Tibial nerve (tissue), 3 donors: ENCODE measurements around the gene JTB.

Source experiments
- POLR2A ChIP-seq, 2 donors: fragments of 450-650 bp; IDR thresholded peaks; one replicate each; pipeline ENCODE4 v1.6.1; 2017; ENCODE audit warnings: antibody characterized with exemption in 2 of 2, mild to moderate bottlenecking in 2 of 2, moderate library complexity in 2 of 2
- TF ChIP-seq, protein P1 (sequence below), 5 experiments: fragments of 200-600 bp in 3 of 5; fragments of 450-650 bp in 2 of 5; sonication (generic) in 3 of 5; IDR thresholded peaks; one replicate each; pipeline ENCODE4 v1.5.1; 2016 to 2019; ENCODE audit warnings: antibody characterized with exemption in 5 of 5, mild to moderate bottlenecking in 3 of 5, moderate library complexity in 2 of 5

GRCh38 chr1:153954826-153955225 is 22.6 kb downstream of the JTB start:
- no peak for TF ChIP-seq POLR2A (IDR thresholded peaks at IDR 0.05)
- TF ChIP-seq, protein P1, sequence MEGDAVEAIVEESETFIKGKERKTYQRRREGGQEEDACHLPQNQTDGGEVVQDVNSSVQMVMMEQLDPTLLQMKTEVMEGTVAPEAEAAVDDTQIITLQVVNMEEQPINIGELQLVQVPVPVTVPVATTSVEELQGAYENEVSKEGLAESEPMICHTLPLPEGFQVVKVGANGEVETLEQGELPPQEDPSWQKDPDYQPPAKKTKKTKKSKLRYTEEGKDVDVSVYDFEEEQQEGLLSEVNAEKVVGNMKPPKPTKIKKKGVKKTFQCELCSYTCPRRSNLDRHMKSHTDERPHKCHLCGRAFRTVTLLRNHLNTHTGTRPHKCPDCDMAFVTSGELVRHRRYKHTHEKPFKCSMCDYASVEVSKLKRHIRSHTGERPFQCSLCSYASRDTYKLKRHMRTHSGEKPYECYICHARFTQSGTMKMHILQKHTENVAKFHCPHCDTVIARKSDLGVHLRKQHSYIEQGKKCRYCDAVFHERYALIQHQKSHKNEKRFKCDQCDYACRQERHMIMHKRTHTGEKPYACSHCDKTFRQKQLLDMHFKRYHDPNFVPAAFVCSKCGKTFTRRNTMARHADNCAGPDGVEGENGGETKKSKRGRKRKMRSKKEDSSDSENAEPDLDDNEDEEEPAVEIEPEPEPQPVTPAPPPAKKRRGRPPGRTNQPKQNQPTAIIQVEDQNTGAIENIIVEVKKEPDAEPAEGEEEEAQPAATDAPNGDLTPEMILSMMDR (IDR thresholded peaks at IDR 0.05), result no peak
